ENCODE measurements around the gene GGTLC3. TPM values are rescaled to one million over a fixed set of nuclear protein-coding genes. Genes with fewer than 3 reads are reported as not detected.
A peak's percentile ranks its signal among the peaks of the same experiment; 100 is the strongest.
"Not testable (repeated sequence)": the region's sequence is repeated elsewhere in the genome, so short reads cannot be mapped to it uniquely, and the experiment has no call there.

The GGTLC3 gene
- polyA plus RNA-seq: 0.34 TPM
- long read RNA-seq, donor 1: 0 reads
- long read RNA-seq, donor 2: 0 reads
- long read RNA-seq, donor 3: 0 reads
- long read RNA-seq, donor 4: 0 reads
- long read RNA-seq, donor 5: 0 reads
- long read RNA-seq, donor 6: 0 reads
- long read RNA-seq, donor 7: 0 reads
- long read RNA-seq, donor 8: 0 reads
- long read RNA-seq, donor 9: 0 reads
- long read RNA-seq, donor 10: 0 reads
- long read RNA-seq, donor 11: 0 reads

- H3K4me1 ChIP-seq (ENCODE audit: control insufficient read depth, insufficient read depth, low read length); H3K27ac ChIP-seq (ENCODE audit: low read length); H3K36me3 ChIP-seq (ENCODE audit: control insufficient read depth, insufficient read depth, low read length); DNase-seq; H3K27me3 ChIP-seq (ENCODE audit: control insufficient read depth, insufficient read depth, low read length); H3K4me3 ChIP-seq (ENCODE audit: low read length); H3K9me3 ChIP-seq (ENCODE audit: control insufficient read depth, low read depth, low read length): not testable (repeated sequence)
- no CpG with 5 or more reads among the region's 5 CpGs for WGBS (ENCODE audit: insufficient coverage, low lambda C conversion rate)
These were observed at the start of gene GGTLC3 for GRCh38 chr22:18518061-18518460. TSS of gene GGTLC3 (minus strand) at chr22:18518161. CDS start at chr22:18517897, 264 bp downstream.

GRCh38 chr22:18560099-18560974, 42.4 kb upstream of the GGTLC3 start:
- WGBS (ENCODE audit: insufficient coverage, low lambda C conversion rate): no CpG with 5 or more reads among the region's 16 CpGs
- not testable (repeated sequence) for H3K9me3 ChIP-seq (ENCODE audit: control insufficient read depth, low read depth, low read length); H3K27me3 ChIP-seq (ENCODE audit: control insufficient read depth, insufficient read depth, low read length); H3K4me1 ChIP-seq (ENCODE audit: control insufficient read depth, insufficient read depth, low read length); H3K4me3 ChIP-seq (ENCODE audit: low read length); H3K36me3 ChIP-seq (ENCODE audit: control insufficient read depth, insufficient read depth, low read length); H3K27ac ChIP-seq (ENCODE audit: low read length); DNase-seq

GRCh38 chr22:18558939-18559338, 41.0 kb upstream of the GGTLC3 start:
- not testable (repeated sequence) for H3K4me1 ChIP-seq (ENCODE audit: control insufficient read depth, insufficient read depth, low read length); H3K27me3 ChIP-seq (ENCODE audit: control insufficient read depth, insufficient read depth, low read length); DNase-seq; H3K9me3 ChIP-seq (ENCODE audit: control insufficient read depth, low read depth, low read length); H3K4me3 ChIP-seq (ENCODE audit: low read length); H3K36me3 ChIP-seq (ENCODE audit: control insufficient read depth, insufficient read depth, low read length); H3K27ac ChIP-seq (ENCODE audit: low read length)
- no CpG with 5 or more reads among the region's 6 CpGs for WGBS (ENCODE audit: insufficient coverage, low lambda C conversion rate)

DNA sequence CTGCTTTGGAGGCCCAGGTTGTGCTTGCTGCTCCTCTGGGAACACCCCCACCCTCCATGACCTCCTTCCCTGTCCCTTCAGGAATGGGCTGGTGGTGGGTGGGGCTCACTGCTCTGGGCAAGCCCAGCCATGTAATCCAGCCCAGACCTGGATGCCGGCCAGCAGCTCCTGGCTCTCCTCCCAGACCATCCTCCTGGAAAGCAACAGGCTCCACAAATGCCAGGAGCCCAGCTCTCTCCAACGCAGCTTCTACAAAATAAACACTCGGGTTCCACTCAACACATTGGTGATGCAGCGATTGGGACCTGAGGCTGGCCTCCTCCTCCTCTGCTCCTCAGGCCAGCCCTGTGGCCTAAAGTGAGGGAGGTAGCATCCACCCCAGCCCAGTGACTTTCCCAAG, 40.6 kb upstream of the GGTLC3 start:
- not testable (repeated sequence) for H3K4me1 ChIP-seq (ENCODE audit: control insufficient read depth, insufficient read depth, low read length); DNase-seq; H3K4me3 ChIP-seq (ENCODE audit: low read length); H3K9me3 ChIP-seq (ENCODE audit: control insufficient read depth, low read depth, low read length); H3K27me3 ChIP-seq (ENCODE audit: control insufficient read depth, insufficient read depth, low read length); H3K36me3 ChIP-seq (ENCODE audit: control insufficient read depth, insufficient read depth, low read length); H3K27ac ChIP-seq (ENCODE audit: low read length)
- no CpG with 5 or more reads among the region's 4 CpGs for WGBS (ENCODE audit: insufficient coverage, low lambda C conversion rate)

DNA sequence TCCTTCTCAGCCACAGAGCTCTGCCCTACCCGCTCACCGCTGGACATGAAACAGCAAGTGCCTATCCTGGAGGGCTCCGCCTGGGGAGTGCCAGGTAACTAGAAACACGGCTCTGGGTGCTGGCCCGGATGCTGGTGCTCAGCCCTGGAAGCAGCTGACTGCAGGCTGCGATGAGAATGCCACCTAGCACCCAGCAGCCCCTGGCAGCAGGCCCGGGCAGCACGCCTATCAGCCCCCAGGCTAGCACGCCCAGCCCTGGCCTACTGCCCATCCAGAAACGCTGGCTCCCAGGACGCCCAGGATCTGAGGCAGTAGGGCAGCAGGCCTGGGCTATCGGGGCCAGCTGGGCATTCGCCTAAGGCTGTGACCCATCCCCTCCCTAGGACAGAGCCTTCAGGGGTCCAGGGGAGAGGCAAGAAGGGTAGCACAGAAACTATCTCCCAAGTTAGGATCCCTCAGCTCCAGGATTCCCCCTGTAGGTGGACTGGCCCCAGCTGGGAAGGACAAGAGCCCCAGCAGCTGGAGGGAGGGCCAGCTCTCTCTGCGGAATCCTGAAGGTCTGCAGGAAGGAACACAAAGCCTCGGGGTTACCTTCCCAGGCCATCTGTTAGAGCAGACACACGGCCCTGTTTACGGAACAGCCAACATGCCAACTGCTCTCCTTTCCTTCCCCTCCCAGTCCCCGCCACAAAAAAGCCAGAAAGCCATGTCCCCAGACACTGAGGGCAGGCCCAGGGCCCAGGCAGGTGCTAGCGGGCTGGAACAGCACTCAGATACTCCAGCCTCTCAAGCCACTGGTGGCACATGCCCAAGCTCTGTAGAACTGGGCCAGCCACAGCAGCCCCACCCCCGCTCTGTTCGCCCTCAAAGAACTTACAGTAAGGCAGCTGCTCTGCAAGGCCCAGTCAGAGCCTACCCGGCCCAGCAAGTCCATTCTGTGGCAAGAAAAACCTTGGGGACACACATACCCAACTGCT, 36.6 kb upstream of the GGTLC3 start:
- H3K27ac ChIP-seq (ENCODE audit: low read length); H3K4me3 ChIP-seq (ENCODE audit: low read length); DNase-seq; H3K9me3 ChIP-seq (ENCODE audit: control insufficient read depth, low read depth, low read length); H3K27me3 ChIP-seq (ENCODE audit: control insufficient read depth, insufficient read depth, low read length); H3K36me3 ChIP-seq (ENCODE audit: control insufficient read depth, insufficient read depth, low read length); H3K4me1 ChIP-seq (ENCODE audit: control insufficient read depth, insufficient read depth, low read length): not testable (repeated sequence)
- no CpG with 5 or more reads among the region's 22 CpGs for WGBS (ENCODE audit: insufficient coverage, low lambda C conversion rate)

DNA sequence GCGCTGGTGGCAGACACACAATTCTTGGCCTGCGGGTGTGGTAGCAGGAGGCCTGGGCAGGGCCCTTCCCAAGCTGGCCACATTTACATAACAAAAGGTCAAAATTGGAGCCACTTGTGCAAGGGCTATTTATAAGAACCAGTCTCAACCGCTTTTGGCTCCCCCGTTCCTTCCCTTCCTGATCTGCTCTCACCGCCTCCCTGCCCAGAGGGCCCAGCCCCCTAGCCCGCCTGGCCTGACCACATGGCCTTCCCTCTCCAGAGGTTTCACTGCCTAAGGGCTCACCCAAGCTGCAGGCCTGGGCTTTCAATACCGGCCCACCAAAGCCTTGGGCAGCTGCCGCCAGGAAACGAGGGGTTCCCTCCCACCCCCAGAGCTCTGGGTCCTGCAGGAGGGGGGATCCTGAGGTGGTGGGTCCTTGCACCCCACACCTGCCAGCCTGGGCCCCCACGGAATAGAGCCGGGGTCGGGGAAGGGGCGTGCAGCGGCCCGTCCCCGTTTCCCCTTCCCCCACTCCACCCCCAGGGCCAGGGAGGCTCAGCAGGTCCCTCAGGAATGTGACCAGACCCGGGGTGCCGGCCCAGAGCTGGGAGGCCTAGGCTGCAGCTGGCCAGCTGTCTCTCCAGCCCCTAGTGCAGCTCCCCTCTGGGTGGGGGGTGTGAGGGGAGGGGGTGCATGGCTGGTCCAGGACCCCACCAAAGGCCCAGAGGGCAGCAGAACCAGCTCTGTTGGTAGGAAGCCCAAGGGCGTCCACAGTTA, 35.1 kb upstream of the GGTLC3 start:
- not testable (repeated sequence) for H3K4me1 ChIP-seq (ENCODE audit: control insufficient read depth, insufficient read depth, low read length); H3K27me3 ChIP-seq (ENCODE audit: control insufficient read depth, insufficient read depth, low read length); DNase-seq; H3K27ac ChIP-seq (ENCODE audit: low read length); H3K4me3 ChIP-seq (ENCODE audit: low read length); H3K9me3 ChIP-seq (ENCODE audit: control insufficient read depth, low read depth, low read length); H3K36me3 ChIP-seq (ENCODE audit: control insufficient read depth, insufficient read depth, low read length)
- WGBS (ENCODE audit: insufficient coverage, low lambda C conversion rate): no CpG with 5 or more reads among the region's 19 CpGs

- H3K36me3 ChIP-seq (ENCODE audit: control insufficient read depth, insufficient read depth, low read length): not testable (repeated sequence)
These were observed 33.1 kb upstream of the GGTLC3 start for GRCh38 chr22:18551046-18551445.

GRCh38 chr22:18549458-18550179, 31.7 kb upstream of the GGTLC3 start:
- not testable (repeated sequence) for H3K27ac ChIP-seq (ENCODE audit: low read length); H3K9me3 ChIP-seq (ENCODE audit: control insufficient read depth, low read depth, low read length); H3K36me3 ChIP-seq (ENCODE audit: control insufficient read depth, insufficient read depth, low read length); H3K4me3 ChIP-seq (ENCODE audit: low read length); H3K4me1 ChIP-seq (ENCODE audit: control insufficient read depth, insufficient read depth, low read length); H3K27me3 ChIP-seq (ENCODE audit: control insufficient read depth, insufficient read depth, low read length)
- peak in 1 of 2 donors; percentile 0 for DNase-seq
- WGBS (ENCODE audit: insufficient coverage, low lambda C conversion rate): 100% methylated on average over 1 of the region's 13 CpGs

More at GRCh38 chr22:18551046-18551445, 33.1 kb upstream of the GGTLC3 start:
- H3K4me3 ChIP-seq (ENCODE audit: low read length); DNase-seq; H3K4me1 ChIP-seq (ENCODE audit: control insufficient read depth, insufficient read depth, low read length); H3K27me3 ChIP-seq (ENCODE audit: control insufficient read depth, insufficient read depth, low read length); H3K9me3 ChIP-seq (ENCODE audit: control insufficient read depth, low read depth, low read length); H3K27ac ChIP-seq (ENCODE audit: low read length): not testable (repeated sequence)
- no CpG with 5 or more reads among the region's 7 CpGs for WGBS (ENCODE audit: insufficient coverage, low lambda C conversion rate)

- not testable (repeated sequence) for H3K9me3 ChIP-seq (ENCODE audit: control insufficient read depth, low read depth, low read length); H3K36me3 ChIP-seq (ENCODE audit: control insufficient read depth, insufficient read depth, low read length); DNase-seq; H3K4me3 ChIP-seq (ENCODE audit: low read length); H3K27me3 ChIP-seq (ENCODE audit: control insufficient read depth, insufficient read depth, low read length); H3K4me1 ChIP-seq (ENCODE audit: control insufficient read depth, insufficient read depth, low read length); H3K27ac ChIP-seq (ENCODE audit: low read length)
- no CpG with 5 or more reads among the region's 13 CpGs for WGBS (ENCODE audit: insufficient coverage, low lambda C conversion rate)
These were observed 26.7 kb upstream of the GGTLC3 start for GRCh38 chr22:18544615-18545014.
